HEK293T (cell line): ENCODE measurements around the gene DTNBP1.

ENCODE experiments used
- BHLHE40 ChIP-seq: fragments of 450-650 bp; IDR thresholded peaks from 2 replicates; pipeline ENCODE4 v1.6.1; 2016; ENCODE audit warnings: mild to moderate bottlenecking, moderate library complexity, borderline replicate concordance
- ELF4 ChIP-seq: fragments of 450-650 bp; IDR thresholded peaks from 2 replicates; pipeline ENCODE4 v1.6.1; 2017; ENCODE audit warnings: antibody characterized with exemption
- FOXA1 ChIP-seq: fragments of 450-650 bp; IDR thresholded peaks from 2 replicates; pipeline ENCODE4 v1.6.1; 2016; ENCODE audit warnings: mild to moderate bottlenecking
- FOXK2 ChIP-seq: fragments of 450-650 bp; IDR thresholded peaks from 2 replicates; pipeline ENCODE4 v1.6.1; 2016; ENCODE audit warnings: mild to moderate bottlenecking
- FOXM1 ChIP-seq: fragments of 450-650 bp; IDR thresholded peaks from 2 replicates; pipeline ENCODE4 v1.6.1; 2017; ENCODE audit warnings: mild to moderate bottlenecking, borderline replicate concordance
- HDGF ChIP-seq: fragments of 450-650 bp; IDR thresholded peaks from 2 replicates; pipeline ENCODE4 v1.6.1; 2017; ENCODE audit warnings: antibody characterized with exemption, borderline replicate concordance
- LEF1 ChIP-seq: fragments of 450-650 bp; IDR thresholded peaks from 2 replicates; pipeline ENCODE4 v1.6.1; 2017; ENCODE audit warnings: mild to moderate bottlenecking, borderline replicate concordance
- PKNOX1 ChIP-seq: fragments of 450-650 bp; IDR thresholded peaks from 2 replicates; pipeline ENCODE4 v1.6.1; 2016
- SP1 ChIP-seq: fragments of 450-650 bp; IDR thresholded peaks from 2 replicates; pipeline ENCODE4 v1.6.1; 2017
- SUZ12 ChIP-seq: fragments of 450-650 bp; IDR thresholded peaks from 2 replicates; pipeline ENCODE4 v1.6.1; 2016; ENCODE audit warnings: mild to moderate bottlenecking
- TARDBP ChIP-seq: fragments of 450-650 bp; IDR thresholded peaks from 2 replicates; pipeline ENCODE4 v1.6.1; 2016
- ZNF384 ChIP-seq: fragments of 450-650 bp; IDR thresholded peaks from 2 replicates; pipeline ENCODE4 v1.6.1; 2016

- TF ChIP-seq FOXA1: no peak
- TF ChIP-seq HDGF: no peak
- TF ChIP-seq BHLHE40: no peak
- no peak for TF ChIP-seq FOXM1
- TF ChIP-seq FOXK2: no peak
- no peak for TF ChIP-seq SP1
- no peak for TF ChIP-seq TARDBP
- TF ChIP-seq PKNOX1: no peak
- no peak for TF ChIP-seq ZNF384
- no peak for TF ChIP-seq LEF1
- no peak for TF ChIP-seq ELF4
- no peak for TF ChIP-seq SUZ12
Observed at GRCh38 chr6:15614277-15614676, 48.6 kb downstream of the DTNBP1 start.
